ENCODE measurements around the gene DAW1.

DNA sequence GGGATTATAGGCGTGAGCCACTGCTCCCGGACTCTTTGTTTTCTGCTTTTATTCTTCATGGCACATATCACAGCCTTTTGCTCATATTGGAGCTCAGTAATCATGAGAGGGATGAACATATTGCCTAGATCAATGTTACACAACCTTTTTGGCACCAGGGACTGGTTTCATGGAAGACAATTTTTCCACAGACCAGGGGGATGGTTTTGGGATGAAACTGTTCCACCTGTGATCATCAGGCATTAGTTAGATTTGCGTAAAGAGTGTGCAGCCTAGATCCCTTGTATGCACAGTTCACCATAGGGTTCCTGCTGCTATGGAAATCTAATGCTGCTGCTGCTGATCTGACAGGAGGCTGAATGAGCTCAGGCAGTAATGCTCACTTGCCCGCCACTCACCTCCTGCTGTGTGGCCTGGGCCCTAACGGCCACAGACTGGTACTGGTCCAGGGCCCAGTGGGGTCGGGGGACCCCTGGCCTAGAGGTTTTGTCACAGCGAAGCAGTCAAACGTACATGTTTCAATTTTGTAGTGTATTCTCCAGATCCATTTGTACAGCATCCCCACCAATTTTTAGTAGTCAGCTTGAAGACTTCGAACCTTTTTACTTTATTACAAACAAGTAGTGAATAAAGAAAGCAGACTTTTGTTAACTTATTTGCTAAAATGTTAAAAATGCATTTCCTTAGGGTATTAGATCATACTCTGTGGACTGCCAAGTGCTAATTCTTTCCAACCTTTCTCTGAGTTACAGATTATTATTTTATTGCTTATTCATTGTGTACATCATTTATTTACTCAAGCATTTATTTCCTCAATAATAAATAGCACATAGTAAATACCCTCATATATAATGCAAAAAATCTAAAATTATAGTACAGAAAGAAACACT, 6.2 kb downstream of the DAW1 start:
- TF ChIP-seq, protein P1, sequence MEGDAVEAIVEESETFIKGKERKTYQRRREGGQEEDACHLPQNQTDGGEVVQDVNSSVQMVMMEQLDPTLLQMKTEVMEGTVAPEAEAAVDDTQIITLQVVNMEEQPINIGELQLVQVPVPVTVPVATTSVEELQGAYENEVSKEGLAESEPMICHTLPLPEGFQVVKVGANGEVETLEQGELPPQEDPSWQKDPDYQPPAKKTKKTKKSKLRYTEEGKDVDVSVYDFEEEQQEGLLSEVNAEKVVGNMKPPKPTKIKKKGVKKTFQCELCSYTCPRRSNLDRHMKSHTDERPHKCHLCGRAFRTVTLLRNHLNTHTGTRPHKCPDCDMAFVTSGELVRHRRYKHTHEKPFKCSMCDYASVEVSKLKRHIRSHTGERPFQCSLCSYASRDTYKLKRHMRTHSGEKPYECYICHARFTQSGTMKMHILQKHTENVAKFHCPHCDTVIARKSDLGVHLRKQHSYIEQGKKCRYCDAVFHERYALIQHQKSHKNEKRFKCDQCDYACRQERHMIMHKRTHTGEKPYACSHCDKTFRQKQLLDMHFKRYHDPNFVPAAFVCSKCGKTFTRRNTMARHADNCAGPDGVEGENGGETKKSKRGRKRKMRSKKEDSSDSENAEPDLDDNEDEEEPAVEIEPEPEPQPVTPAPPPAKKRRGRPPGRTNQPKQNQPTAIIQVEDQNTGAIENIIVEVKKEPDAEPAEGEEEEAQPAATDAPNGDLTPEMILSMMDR (conservative IDR thresholded peaks at IDR 0.05; ENCODE audit: low read depth, low read length) = no peak
- TF ChIP-seq SMC3 (IDR thresholded peaks at IDR 0.05; ENCODE audit: low read depth, low read length) (no peak), POLR2A (IDR thresholded peaks at IDR 0.05; ENCODE audit: low read depth, low read length) (no peak), CEBPB (IDR thresholded peaks at IDR 0.05; ENCODE audit: low read depth, low read length) (no peak)
- TF ChIP-seq, protein P2, sequence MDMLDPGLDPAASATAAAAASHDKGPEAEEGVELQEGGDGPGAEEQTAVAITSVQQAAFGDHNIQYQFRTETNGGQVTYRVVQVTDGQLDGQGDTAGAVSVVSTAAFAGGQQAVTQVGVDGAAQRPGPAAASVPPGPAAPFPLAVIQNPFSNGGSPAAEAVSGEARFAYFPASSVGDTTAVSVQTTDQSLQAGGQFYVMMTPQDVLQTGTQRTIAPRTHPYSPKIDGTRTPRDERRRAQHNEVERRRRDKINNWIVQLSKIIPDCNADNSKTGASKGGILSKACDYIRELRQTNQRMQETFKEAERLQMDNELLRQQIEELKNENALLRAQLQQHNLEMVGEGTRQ (IDR thresholded peaks at IDR 0.05; ENCODE audit: low read depth, low read length) = no peak

Data from IMR-90 (cell line).